NCI-H69 (cell line): ENCODE measurements around the gene FRAS1.
"Not testable (repeated sequence)": the region's sequence is repeated elsewhere in the genome, so short reads cannot be mapped to it uniquely, and the experiment has no call there.

Experiments used
- DNase-seq: peaks from one replicate; lab custom pipeline; 2025; lab: John Stamatoyannopoulos, UW

Gene FRAS1

DNA sequence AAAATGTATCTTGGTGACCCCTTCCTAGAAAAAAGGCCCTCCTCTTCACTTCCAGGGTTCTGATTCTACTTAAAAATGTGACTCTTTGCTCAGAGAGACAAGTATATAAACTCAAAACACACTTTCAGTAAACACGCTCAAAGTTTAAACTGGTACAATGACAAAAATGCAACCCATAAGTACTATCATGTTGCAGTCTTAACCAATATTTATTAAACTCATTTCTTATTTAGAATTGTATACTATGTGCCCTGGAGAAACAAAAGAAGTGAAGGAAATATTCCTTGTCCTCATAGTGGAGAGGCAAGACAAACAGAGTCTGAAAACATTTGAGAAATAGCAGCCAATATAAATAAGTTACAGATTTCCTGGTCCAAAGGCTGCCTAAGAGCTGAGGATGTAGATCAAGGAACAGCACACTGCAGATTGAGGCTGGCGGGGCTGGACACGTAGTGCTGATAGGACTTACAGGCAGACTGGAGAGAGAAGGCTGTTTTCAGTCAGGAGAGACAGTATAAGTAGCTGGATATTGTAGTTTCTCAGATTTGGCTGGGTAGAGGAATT is 455.3 kb downstream of the FRAS1 start:
- no peak for DNase-seq

DNA sequence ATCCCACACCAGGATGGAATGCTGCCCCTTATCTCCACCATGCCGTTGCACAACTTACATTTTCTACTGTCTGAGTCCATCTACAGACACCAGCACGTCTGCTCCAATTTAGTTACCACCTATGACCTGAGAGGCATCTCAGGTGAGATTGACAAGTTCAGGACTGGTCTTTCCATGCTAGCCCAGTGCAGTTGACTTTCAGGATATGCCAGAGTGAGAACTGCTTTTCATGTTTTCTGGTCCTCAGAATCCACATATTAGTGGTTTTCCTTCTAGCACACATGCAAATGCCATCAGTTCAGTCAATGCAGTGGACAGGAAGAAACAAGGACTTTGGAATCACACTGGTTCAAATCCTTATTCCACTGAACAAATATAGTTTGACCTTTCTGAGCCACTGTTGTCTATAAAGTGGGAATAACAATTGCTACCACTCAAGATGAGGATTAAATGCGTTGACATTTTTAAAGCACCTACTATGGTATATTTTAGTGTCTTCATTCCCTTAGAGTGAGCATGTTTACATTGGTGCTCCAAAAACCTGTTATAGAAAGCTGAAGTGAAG is 456.4 kb downstream of the FRAS1 start:
- DNase-seq, result no peak

DNA sequence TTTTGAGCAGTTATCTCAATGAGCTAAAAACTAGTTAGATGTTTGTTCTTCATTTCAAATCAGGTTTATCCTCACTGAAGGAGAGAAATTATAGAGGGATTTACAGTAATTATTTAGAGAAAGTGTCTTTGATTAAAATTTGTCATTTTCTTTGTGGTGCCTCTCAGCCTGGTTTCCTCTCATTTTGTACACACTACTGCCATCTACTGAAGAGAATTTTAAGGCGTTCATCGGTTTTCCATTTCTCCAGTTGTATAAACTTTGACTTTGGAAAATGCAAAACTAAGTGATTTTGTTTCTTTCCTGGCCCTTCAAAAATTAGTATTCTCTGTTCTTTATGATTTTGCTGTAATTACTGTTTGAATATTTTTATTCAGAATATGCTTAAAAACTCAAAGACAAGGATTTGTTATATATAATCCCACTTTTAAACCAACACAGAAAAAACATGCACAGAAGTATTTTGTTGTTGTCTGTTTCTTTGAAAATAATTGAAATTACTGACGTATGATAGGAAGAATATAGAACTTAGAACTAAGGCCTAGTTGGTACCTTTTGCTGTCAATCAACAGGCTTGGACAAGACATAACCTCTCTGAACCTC is 460.0 kb downstream of the FRAS1 start:
- DNase-seq, result peak; percentile 47

DNA sequence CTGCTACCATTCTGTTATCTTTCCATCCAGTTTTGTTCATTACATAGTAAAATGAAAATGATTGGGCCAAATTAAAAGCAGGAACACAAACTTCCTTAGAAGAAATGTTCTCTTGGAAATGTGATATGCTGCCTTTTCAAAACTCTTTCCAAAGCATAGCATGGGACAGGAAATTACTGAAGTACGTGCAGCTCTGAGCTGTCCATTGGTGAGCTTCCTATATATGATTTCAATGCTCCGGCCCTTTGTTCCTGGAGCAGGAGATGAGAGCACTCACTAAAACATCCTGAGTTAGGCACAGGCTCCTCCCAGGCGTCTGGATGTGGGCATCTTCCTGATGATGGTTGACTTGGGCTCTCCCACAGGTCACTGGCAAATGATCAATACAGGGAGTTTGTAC is 461.4 kb downstream of the FRAS1 start:
- no peak for DNase-seq

DNA sequence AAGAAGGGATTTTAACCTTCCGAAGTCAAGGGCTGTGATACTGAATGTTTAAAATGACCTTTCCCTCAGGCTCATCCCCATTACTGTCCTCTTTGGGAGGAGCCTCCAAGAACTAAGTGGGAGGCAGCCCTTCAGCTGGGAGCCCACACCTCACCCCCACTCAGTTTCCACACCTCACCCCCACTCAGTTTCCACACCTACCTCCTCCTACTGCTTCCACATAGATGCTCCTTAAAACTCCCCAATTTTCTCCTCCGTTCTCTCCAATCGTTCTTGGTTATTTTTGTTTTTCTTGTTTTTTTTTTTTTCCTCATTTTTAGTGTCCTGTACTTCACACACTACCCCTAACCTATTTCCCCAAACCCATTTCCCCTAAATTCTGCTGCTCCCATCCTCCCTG is 462.8 kb downstream of the FRAS1 start:
- no peak for DNase-seq

DNA sequence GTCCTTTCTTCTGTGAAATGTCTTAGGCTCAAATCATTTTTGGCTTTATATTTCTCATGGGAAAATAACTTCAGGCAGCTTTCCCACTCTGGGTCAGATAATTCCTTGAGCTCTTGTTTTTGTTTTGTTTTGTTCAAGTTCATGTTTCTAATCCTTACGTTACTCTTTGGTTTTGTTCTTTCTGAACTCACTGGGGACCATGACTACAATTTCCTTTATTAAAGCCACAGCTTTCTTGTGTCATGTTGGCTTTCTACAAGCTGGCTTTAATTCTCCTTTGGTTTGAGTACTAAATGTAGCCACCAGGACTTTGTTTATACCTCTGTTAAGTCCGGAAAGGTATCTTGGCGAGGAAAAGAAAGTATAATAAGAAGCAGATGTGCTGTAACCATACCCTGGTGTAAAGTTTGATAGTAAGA is 463.7 kb downstream of the FRAS1 start:
- no peak for DNase-seq

DNA sequence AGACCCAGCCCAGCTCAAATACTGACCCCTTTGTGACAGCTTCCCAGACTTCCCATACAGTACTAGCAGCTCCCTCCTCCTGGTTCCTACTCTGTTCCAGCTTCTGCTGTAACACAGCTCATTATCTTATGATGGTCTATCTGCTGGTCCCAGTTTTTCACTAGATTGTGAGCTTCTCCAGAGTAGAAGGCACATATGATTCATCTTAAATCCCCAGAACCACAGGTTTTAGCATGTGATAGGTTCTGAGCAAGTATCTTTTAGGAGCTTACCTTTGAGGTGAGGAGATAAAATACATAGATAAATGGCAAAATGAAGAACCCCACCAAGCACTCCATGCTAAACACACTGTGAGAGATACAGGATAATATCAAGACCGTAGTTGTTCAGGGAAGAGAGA is 466.9 kb downstream of the FRAS1 start:
- no peak for DNase-seq

DNA sequence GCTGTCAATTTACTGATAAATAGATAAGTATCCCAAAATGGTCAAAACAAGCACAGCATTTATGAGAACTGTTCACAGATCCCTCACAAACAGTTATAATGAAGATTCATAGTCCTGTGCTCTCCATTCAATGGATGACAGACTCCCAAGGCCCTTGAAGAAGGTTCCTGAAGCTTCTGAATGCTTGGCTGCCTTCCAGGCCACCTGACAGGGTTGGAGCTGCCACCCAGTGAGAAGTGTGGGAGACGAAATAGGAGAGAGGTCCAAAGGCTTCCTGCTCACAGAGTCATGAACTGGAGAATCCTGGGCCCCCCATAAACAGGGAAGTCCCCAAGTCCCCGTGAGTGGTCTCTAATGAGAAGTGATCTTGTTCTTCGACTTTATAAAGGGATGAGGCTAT is 468.4 kb downstream of the FRAS1 start:
- peak; percentile 2 for DNase-seq

DNA sequence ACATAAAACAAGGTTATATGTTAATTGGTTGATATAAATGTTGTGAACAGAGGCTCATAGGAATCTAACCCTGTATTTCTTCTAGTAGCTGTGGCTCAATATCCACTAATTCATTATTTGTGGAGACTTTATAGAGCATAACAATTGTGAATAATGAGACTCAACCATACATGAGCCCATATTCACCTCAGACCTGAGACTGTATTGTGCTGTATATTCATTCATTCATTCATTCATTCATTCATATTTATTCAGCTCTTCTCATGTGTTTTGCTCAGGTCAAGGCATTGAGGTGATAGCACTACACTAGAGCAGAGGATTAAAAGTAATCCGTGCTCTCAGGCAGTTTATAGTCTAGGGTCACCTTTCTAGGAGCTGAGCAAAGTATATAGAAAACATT is 470.0 kb downstream of the FRAS1 start:
- no peak for DNase-seq

DNA sequence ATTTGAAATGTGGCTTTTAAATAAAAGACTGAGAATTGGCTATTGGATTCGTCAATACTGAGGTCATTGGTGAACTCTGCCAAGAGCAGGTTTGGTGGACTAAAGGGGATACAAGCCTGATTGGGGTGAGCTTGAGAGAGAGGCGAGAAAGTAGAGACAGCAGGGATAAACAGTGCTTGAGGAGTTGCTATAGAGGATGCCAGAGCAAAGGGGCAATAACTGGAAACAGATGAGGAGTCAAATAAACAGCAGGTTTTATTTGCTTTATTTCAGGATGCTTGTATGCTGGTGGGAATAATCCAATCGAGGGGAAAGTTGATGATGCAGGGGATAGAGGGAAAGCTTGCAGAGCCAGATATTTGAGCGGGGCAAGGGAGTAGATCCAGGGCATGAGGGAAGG is 470.4 kb downstream of the FRAS1 start:
- DNase-seq, result no peak

DNA sequence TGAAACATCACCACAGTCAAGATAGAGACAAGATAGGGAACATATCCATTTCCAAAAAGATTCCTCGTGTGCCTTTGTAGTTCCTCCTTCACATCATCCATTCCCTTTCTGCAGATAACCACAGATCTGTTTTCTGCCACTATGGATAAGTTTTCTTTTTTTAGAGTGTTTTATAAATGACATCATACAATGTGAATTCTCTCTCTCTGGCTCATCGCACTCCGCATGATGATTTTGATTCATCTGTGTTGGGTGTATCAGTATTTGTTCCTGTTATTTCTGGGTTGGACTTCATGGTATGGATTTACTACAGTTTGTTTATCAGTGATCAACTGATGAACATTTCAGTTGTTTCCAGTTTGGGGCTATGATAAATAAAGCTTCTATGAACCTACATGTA is 471.2 kb downstream of the FRAS1 start:
- no peak for DNase-seq

DNA sequence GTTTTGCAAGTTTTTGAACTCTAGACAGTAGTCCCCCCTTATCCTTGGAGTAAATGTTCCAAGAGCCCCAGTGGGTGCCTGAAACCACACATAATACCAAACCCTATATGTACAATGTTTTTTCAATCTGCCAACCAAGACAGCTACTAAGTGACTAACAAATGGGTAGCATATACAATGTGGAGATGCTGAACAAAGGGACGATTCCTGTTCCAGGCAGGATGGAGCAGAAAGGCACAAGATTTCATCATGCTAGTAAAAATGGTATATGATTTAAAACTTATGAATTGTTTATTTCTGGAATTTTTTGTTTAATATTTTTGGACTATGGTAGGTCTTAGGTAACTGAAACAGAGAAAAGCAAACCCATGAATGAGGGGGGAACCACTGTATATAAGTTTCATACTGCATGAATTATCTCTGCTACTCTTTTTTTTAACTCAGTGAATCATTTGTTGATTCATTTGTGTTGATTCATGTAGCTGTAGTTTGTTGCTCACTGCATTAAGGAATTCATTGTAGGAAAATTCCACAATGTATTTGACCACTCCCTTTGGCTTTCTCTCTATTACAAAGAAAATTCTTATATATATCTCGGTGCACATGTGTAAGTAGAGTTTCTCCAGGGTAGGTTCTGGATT is 472.6 kb downstream of the FRAS1 start:
- no peak for DNase-seq

DNA sequence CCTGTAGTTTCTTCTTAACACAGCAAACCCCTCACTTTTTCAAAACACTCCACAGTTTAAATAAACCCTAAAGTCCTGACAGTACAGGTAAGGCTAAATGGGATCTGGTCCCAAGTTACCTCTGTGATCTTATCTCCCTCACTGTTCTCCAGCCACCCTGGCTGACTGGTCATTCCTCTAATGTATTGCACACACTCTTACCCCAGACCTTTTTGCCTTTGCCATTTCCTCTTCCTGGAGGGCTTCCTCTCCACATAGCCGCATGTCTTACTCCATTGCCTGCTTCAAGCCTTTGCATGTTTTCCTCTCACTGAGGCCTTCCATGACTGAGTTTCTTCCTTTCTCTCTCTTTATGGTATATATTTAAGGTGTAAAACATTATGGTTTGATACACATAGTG is 474.9 kb downstream of the FRAS1 start:
- no peak for DNase-seq

DNA sequence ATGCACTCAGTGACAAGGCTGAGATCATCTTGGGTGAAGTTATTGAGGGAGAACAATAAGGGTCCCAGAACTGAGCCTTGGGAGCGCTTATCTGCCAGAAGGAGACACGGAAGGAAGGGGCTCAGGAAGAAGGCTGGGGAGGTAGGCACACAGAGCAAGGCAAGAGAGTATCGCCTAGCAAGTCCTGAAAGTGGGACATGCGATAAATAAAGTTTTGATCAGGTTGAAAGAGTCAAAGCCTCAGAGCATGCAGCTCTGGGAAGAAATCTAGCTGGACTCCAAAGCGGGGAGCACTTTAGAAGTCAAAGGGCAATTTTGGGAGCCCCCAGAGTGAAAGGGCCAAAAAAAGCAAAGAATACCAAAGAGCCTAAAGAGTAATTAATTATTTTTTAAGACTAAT is 476.7 kb downstream of the FRAS1 start:
- DNase-seq, result no peak

DNA sequence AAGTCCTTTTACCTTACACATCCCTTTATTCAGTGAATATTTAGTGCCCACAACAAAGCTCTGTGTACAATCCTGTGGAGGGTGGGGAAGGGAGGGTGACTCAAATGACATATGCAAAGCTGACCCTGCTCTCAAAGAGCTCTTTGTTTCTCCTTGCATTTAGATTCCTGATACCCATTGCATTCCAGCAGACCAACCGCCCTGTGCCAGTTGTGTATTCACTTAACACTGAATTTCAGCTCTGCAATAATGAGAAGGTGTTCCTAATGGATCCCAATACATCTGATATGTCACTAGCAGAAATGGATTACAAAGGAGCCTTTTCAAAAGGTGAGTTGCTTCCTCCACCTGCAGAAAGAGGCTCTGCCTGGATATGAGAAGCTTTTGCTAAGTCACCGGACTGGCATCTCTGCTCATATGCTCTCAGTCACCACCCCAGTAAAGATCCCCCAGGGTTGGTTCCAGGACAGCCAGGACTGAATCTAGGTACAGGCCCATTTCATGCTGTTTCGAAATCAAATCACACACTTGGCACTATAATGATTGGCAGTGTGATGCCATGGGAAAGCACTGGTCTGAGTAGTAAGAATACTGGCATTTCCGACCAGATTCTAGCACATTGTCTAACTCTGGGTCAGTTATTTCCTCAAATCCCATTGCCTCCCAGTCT is 477.3 kb downstream of the FRAS1 start:
- no peak for DNase-seq

DNA sequence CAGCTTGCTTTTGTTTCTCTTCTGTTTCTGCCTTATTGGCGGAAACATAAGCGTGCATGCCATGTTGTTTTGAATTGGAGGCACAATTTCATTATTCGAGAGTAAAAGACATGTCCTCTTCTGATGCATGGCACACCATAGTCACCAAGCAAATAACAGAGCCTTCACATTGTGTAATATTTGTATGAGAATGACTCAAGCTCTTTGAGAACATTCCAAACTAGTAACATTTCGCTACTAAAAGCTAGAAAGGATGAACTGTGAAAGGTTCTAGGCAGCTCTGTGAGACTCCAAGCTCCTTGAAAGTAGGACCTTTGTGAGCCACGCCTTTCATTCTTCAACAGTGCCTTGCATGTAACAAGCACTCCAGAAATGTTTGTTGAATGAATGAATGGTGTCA is 485.2 kb downstream of the FRAS1 start:
- DNase-seq, result no peak

DNA sequence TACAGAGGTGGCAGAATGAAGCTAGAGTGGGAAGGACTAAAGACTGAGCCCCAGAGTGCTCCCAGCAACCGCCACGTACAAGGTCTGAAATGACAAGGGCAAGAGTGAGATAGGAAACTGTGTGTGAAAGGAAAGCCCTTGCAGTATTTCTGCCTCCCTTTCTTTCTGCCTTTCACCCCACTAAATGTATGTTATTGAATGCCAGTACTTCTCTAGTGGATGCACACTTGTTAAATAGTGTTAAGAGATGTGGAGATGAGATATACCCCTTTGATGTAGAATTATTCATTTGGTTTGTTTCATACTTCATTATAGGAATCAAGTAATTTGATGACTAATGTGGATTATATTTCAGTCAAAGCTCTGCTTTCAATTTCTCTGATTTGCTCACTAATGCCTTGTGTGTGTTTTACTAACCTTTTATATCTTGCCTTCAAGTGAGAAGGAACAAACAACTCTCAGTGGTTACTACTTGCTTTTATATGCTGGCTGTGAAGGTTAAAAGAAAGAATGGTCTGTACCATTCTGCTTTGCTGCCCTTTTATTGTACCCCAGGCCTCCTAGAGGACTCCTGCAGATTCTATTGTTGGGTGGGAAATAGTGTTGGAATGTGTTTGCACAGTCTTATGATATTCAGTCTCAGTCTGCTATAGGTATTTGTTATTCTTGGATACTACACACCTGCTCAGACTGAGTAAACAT is 486.5 kb downstream of the FRAS1 start:
- DNase-seq, result peak; percentile 14

DNA sequence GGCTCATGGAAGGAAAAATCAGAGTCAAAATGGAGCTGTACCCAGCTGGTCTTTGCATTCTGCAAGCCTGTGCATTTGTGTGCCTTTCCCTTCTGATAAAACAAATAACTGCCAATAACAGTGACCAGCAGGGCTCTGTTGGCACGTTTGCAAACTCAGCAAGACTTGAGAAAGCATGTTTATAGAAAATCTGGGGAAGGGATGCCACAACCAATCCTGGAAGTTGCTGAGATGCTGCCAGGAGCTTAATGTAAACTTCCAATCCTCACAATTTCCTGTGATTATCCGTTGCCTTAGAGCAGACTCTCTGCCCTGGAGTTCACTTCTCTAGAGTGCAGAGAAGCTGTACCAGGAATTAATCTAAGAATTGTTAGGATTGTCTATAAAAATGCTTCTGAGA is 487.6 kb downstream of the FRAS1 start:
- DNase-seq, result no peak

DNA sequence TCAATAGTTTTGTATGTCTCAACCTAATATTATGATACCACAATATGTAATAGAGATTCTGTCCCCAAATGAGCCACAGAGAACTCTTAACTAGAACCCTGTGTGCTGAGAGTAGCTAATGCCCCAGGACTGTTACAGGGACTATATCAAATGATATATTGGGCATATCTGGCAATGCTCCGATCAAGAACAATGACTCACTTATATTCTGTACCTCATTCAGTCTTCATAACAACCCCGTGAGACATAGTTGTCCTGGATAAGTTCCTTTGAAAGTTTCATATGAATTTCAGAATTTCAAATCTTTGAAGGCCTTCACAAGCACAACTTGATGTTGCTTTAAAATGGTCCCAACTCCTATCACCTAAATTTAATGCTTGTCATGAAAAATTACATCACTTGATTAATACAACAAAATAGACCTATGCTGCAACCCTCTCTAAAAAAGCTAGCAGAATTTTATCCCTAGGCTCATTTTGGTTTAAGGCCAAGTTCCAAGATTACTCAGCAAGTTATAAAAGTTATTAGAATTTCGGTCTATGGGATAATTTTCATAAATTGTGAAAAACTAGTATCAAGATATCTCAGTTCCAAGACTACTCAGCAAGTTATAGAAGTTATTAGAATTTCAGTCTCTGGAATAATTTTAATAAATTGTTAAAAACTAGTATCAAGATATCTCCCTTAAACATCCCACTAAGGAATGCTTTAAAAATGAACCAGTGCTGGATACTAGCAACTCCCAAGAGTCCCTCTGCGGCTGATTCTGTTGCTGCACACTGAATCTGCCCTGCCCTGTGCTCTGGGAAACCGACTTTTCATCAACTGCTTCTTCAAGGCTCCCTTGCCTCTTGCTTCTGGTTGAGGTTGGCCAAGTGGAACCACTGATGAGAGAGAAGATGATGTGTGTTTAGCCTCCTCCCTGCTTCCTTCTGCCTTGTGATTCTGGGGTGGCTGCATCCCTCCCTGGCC is 488.4 kb downstream of the FRAS1 start:
- DNase-seq, result no peak

DNA sequence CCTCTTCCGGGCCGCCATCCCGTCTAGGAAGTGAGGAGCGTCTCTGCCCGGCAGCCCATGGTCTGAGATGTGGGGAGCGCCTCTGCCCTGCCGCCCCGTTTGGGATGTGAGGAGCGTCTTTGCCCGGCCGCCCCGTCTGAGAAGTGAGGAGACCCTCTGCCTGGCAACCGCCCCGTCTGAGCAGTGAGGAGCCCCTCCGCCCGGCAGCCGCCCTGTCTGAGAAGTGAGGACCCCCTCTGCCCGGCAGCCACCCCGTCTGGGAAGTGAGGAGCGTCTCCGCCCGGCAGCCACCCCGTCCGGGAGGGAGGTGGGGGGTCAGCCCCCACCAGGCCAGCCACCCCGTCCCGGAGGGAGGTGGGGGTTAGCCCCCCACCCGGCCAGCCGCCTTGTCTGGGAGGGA is 490.8 kb downstream of the FRAS1 start:
- DNase-seq, result not testable (repeated sequence)

DNA sequence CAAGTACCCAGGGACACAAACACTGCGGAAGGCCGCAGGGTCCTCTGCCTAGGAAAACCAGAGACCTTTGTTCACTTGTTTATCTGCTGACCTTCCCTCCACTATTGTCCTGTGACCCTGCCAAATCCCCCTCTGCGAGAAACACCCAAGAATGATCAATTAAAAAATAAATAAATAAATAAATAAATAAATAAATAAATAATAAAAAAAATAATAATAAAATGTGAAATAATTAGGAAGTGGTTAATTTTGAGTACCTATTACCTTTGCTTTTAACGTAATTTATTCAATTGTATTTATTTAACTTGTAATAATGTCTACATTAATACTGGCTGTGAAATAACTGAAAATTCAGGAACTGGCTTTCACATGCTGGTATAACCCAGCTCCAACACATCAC is 491.8 kb downstream of the FRAS1 start:
- DNase-seq, result not testable (repeated sequence)
